Caco-2 (cell line): ENCODE measurements around the gene TEX54. TPM values are rescaled to one million over a fixed set of nuclear protein-coding genes. Genes with fewer than 3 reads are reported as not detected.
A peak's percentile ranks its signal among the peaks of the same experiment; 100 is the strongest.

Experiments used
- BruUV-seq: library from RNA; stranded (reverse); fragments of 400-500 nt; replicated peaks from 2 replicates; lab custom pipeline; 2021; lab: Mats Ljungman, UMichigan
- CTCF ChIA-PET: fragments of 300-600 bp; sonication (Branson Sonifier 250); formaldehyde crosslinking; loops from one replicate; lab custom pipeline; 2022; ENCODE audit warnings: antibody characterized with exemption; lab: Charles Lee
- POLR2A ChIA-PET: fragments of 300-600 bp; sonication (Branson Sonifier 250); formaldehyde crosslinking; loops from one replicate; lab custom pipeline; 2022; ENCODE audit warnings: antibody characterized with exemption; lab: Charles Lee
- DNase-seq, 2 experiments: peaks; one replicate each; pipeline versions ENCODE4 v3.0.0 to v3.0.0-alpha.2; 2020 to 2022
- H3K27me3 ChIP-seq: replicated peaks from 2 replicates; pipeline ENCODE4 v1.6.0; 2011; ENCODE audit warnings: low read length; ENCODE audit not compliant: control insufficient read depth, insufficient read depth
- H3K36me3 ChIP-seq: 2 replicates; pipeline ENCODE4 v1.5.1; 2011; ENCODE audit warnings: low read length; ENCODE audit not compliant: control insufficient read depth, insufficient read depth
- H3K4me1 ChIP-seq: fragments of 250-450 bp; sonication (Bioruptor Pico); 2 replicates; pipeline ENCODE4 v1.5.1; 2020; ENCODE audit warnings: mild to moderate bottlenecking
- H3K4me3 ChIP-seq: 2 replicates; pipeline ENCODE4 v1.5.1; 2011; ENCODE audit warnings: low read depth, mild to moderate bottlenecking, control low read depth, low read length
- H3K9me3 ChIP-seq: fragments of 250-450 bp; sonication (Bioruptor Pico); 2 replicates; pipeline ENCODE4 v1.5.1; 2020; ENCODE audit warnings: mild to moderate bottlenecking, moderate library complexity
- H3K27ac Mint-ChIP-seq: one replicate; pipeline ENCODE4 v1.8.0; 2022; ENCODE audit warnings: mixed read lengths; ENCODE audit not compliant: unreplicated experiment
- H3K27me3 Mint-ChIP-seq: one replicate; pipeline ENCODE4 v1.8.0; 2022; ENCODE audit warnings: mixed read lengths; ENCODE audit not compliant: insufficient read depth, unreplicated experiment
- H3K36me3 Mint-ChIP-seq: one replicate; pipeline ENCODE4 v1.8.0; 2022; ENCODE audit warnings: mild to moderate bottlenecking, mixed read lengths; ENCODE audit not compliant: insufficient read depth, unreplicated experiment
- H3K4me1 Mint-ChIP-seq: one replicate; pipeline ENCODE4 v1.8.0; 2022; ENCODE audit warnings: low read depth, mixed read lengths; ENCODE audit not compliant: unreplicated experiment
- H3K4me3 Mint-ChIP-seq: one replicate; pipeline ENCODE4 v1.8.0; 2022; ENCODE audit warnings: mild to moderate bottlenecking, moderate library complexity, mixed read lengths; ENCODE audit not compliant: unreplicated experiment
- H3K9me3 Mint-ChIP-seq: one replicate; pipeline ENCODE4 v1.8.0; 2022; ENCODE audit warnings: mixed read lengths; ENCODE audit not compliant: unreplicated experiment
- CTCF ChIP-seq, 2 experiments: fragments of 200-600 bp in 1 of 2; IDR thresholded peaks; 1 replicate in 1 of 2; 2 replicates in 1 of 2; pipeline versions ENCODE4 v1.5.1 to v1.8.0; 2011 to 2022; ENCODE audit warnings: antibody characterized with exemption in 1 of 2, control low read depth in 1 of 2, inconsistent platforms in 1 of 2, low read depth in 1 of 2, low read length in 1 of 2, mild to moderate bottlenecking in 1 of 2, moderate library complexity in 1 of 2; ENCODE audit not compliant: insufficient read depth in 1 of 2, severe bottlenecking in 1 of 2, unreplicated experiment in 1 of 2
- intact Hi-C: fragments of 100-400 bp; cut with micrococcal nuclease; formaldehyde crosslinking; loops from one replicate; pipeline ENCODE4 v1.10.0; 2022; ENCODE audit not compliant: unreplicated experiment
- total RNA-seq: library from RNA; stranded (reverse); gene quantifications from 2 replicates; pipeline ENCODE4 v1.2.3, GENCODE V29; 2022

Gene TEX54
- total RNA-seq, 1 experiment from 2014 or later: 0.95 TPM

- CTCF ChIA-PET: interaction anchor here (0.6 to 1.7 kb wide), 3 partner anchors 10 to 53 kb away, joined by 4 to 5 read pairs (median 5); partner anchors contain the start of gene TMEM179B
- H3K27me3 Mint-ChIP-seq: no peaks in the 10 kb centered on the region
- intact Hi-C loops: no loop called here
- peaks cover 2% of the 10 kb centered on the region; the same call in 1 of the 2 replicates for H3K36me3 ChIP-seq
- POLR2A ChIA-PET: interaction anchor here (0.6 to 1.7 kb wide), 3 partner anchors 9 to 34 kb away, joined by 3 to 7 read pairs (median 3); partner anchors contain the start of gene TMEM179B
- BruUV-seq: no TSS peak
- H3K36me3 Mint-ChIP-seq: peaks cover 96% of the 10 kb centered on the region
- H3K4me3 ChIP-seq: no peak overlapping the region
- no peak overlapping the region for H3K4me3 Mint-ChIP-seq
- H3K27ac Mint-ChIP-seq: peak overlapping the region; percentile 50
- no peaks in the 10 kb centered on the region for H3K9me3 ChIP-seq
- TF ChIP-seq CTCF (IDR thresholded peaks at IDR 0.05; ENCODE audit: insufficient read depth in 1 of 2, low read depth in 1 of 2, low read length in 1 of 2, severe bottlenecking in 1 of 2, unreplicated experiment in 1 of 2): no peak
- peaks cover 5% of the 10 kb centered on the region for H3K4me1 ChIP-seq
- no peak for DNase-seq
- no peaks in the 10 kb centered on the region for H3K9me3 Mint-ChIP-seq
- H3K4me1 Mint-ChIP-seq: peaks cover 5% of the 10 kb centered on the region
- no peaks in the 10 kb centered on the region for H3K27me3 ChIP-seq
These were observed 36.4 kb downstream of the TEX54 start for GRCh38 chr11:62796281-62796680.

DNA sequence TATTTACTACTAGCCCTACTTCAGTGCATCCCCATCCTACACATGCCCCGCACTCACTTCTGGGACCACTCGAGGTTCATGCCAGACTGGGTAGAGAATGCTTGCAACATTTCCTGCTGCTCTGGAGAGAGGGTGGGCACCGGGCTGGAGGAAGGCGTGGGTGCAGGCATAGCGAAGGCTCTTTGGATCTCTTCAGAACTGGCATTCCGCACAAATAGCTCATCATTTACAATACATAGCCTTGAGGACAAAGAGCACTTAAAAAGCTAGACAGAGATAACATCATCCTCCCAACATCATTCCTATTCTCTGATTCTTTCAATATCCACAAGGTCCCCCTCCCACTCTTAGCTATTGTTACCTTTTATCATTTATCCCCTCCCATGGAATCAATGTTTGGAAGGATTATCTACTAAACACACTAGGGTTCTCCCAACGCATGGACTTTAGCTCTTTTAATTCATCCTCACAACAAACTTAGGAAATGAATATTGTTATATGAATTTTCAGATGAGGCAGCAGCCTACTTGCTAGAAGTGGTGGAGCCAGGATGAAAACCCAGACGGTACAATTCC is 38.4 kb downstream of the TEX54 start:
- TF ChIP-seq CTCF (IDR thresholded peaks at IDR 0.05; ENCODE audit: insufficient read depth in 1 of 2, low read depth in 1 of 2, low read length in 1 of 2, severe bottlenecking in 1 of 2, unreplicated experiment in 1 of 2): no peak
- CTCF ChIA-PET: interaction anchor here (0.5 to 1.2 kb wide), 3 partner anchors 16 to 902 kb away, joined by 3 to 9 read pairs (median 4); no protein-coding TSS in a partner anchor
- Mint-ChIP-seq H3K27me3 (no peaks in the 10 kb centered on the region), H3K36me3 (peaks cover 97% of the 10 kb centered on the region), H3K9me3 (no peaks in the 10 kb centered on the region), H3K27ac (peak overlapping the region; percentile 19), H3K4me3 (no peak overlapping the region), H3K4me1 (peaks cover 14% of the 10 kb centered on the region)
- Histone ChIP-seq H3K36me3 (peaks cover 5% of the 10 kb centered on the region; the same call in 1 of the 2 replicates), H3K4me1 (peaks cover 5% of the 10 kb centered on the region), H3K9me3 (no peaks in the 10 kb centered on the region), H3K27me3 (no peaks in the 10 kb centered on the region), H3K4me3 (no peak overlapping the region)
- DNase-seq: no peak
- BruUV-seq: no TSS peak
- intact Hi-C loops: no loop called here
- POLR2A ChIA-PET: interaction anchor here (0.7 to 1.2 kb wide), 3 partner anchors 12 to 1447 kb away, joined by 3 to 6 read pairs (median 4); partner anchors contain the start of genes FKBP2 and STX5

- peaks cover 6% of the 10 kb centered on the region; the same call in 1 of the 2 replicates for H3K36me3 ChIP-seq
- H3K4me1 Mint-ChIP-seq: peaks cover 14% of the 10 kb centered on the region
- H3K4me3 ChIP-seq: peak overlapping the region; percentile 1; the same call in 1 of the 2 replicates
These were observed 40.5 kb downstream of the TEX54 start for GRCh38 chr11:62792202-62792575.

More at GRCh38 chr11:62792202-62792575, 40.5 kb downstream of the TEX54 start:
- H3K36me3 Mint-ChIP-seq: peaks cover 90% of the 10 kb centered on the region
- ChIA-PET CTCF (no interaction called here), POLR2A (interaction anchor here (0.7 to 1.6 kb wide), 4 partner anchors 30 to 86 kb away, joined by 3 to 6 read pairs (median 4); partner anchors contain the start of genes POLR2G and STX5)
- no peaks in the 10 kb centered on the region for H3K27me3 ChIP-seq
- H3K27me3 Mint-ChIP-seq: no peaks in the 10 kb centered on the region
- no peak for DNase-seq
- intact Hi-C loops: loop anchor here (1.0 kb wide), 2 partner anchors 13 to 70 kb away; partner anchors contain the start of gene NXF1
- no TSS peak for BruUV-seq
- peak overlapping the region; percentile 83 for H3K4me3 Mint-ChIP-seq
- peaks cover 5% of the 10 kb centered on the region for H3K4me1 ChIP-seq
- no peaks in the 10 kb centered on the region for H3K9me3 ChIP-seq
- TF ChIP-seq CTCF (IDR thresholded peaks at IDR 0.05; ENCODE audit: insufficient read depth in 1 of 2, low read depth in 1 of 2, low read length in 1 of 2, severe bottlenecking in 1 of 2, unreplicated experiment in 1 of 2): no peak
- peak overlapping the region; percentile 93 for H3K27ac Mint-ChIP-seq
- no peaks in the 10 kb centered on the region for H3K9me3 Mint-ChIP-seq
